Astrocyte (in vitro differentiated cells and primary cell): ENCODE results near the gene PDGFA. TPM values are rescaled to one million over a fixed set of nuclear protein-coding genes. Genes with fewer than 3 reads are reported as not detected.

ENCODE experiments used
- DNase-seq: peaks from one replicate; pipeline ENCODE4 v3.0.0-alpha.2; 2010; ENCODE audit warnings: low read depth
- FAIRE-seq: peaks from 2 replicates; lab custom pipeline; 2011; peaks lifted over from hg19 to GRCh38; lab: Jason Lieb, UNC
- H2AFZ ChIP-seq: 2 replicates; pipeline ENCODE4 v1.6.0; 2012; ENCODE audit warnings: low read depth, low read length, inconsistent platforms
- H3K27ac ChIP-seq: 2 replicates; pipeline ENCODE4 v1.5.1; 2011; ENCODE audit warnings: low read depth, low read length, inconsistent platforms
- H3K27me3 ChIP-seq: 2 replicates; pipeline ENCODE4 v1.6.0; 2011; ENCODE audit warnings: low read length, inconsistent platforms; ENCODE audit not compliant: insufficient read depth
- H3K36me3 ChIP-seq: 2 replicates; pipeline ENCODE4 v1.5.1; 2011; ENCODE audit warnings: low read length, inconsistent platforms; ENCODE audit not compliant: insufficient read depth
- H3K4me1 ChIP-seq: 2 replicates; pipeline ENCODE4 v1.5.1; 2011; ENCODE audit warnings: low read length, inconsistent platforms; ENCODE audit not compliant: insufficient read depth
- H3K4me2 ChIP-seq: 2 replicates; pipeline ENCODE4 v1.6.0; 2012; ENCODE audit warnings: low read length, inconsistent platforms
- H3K4me3 ChIP-seq: 2 replicates; pipeline ENCODE4 v1.5.1; 2011; ENCODE audit warnings: low read depth, mild to moderate bottlenecking, low read length, inconsistent platforms; ENCODE audit not compliant: insufficient read depth
- H3K79me2 ChIP-seq: 2 replicates; pipeline ENCODE4 v1.6.0; 2012; ENCODE audit warnings: mild to moderate bottlenecking, low read length, inconsistent platforms; ENCODE audit not compliant: insufficient read depth
- H3K9ac ChIP-seq: 2 replicates; pipeline ENCODE4 v1.6.0; 2012; ENCODE audit warnings: mild to moderate bottlenecking, low read length, inconsistent platforms
- H3K9me3 ChIP-seq: 2 replicates; pipeline ENCODE4 v1.5.1; 2012; ENCODE audit warnings: low read depth, mild to moderate bottlenecking, low read length, inconsistent platforms; ENCODE audit not compliant: insufficient read depth
- H4K20me1 ChIP-seq: 2 replicates; pipeline ENCODE4 v1.6.0; 2012; ENCODE audit warnings: low read length, inconsistent platforms; ENCODE audit not compliant: insufficient read depth
- H3K27ac Mint-ChIP-seq: one replicate; pipeline ENCODE4 v1.8.0; 2021; ENCODE audit warnings: mild to moderate bottlenecking, mixed read lengths; ENCODE audit not compliant: unreplicated experiment
- H3K27me3 Mint-ChIP-seq: one replicate; pipeline ENCODE4 v1.8.0; 2021; ENCODE audit warnings: low read depth, mixed read lengths; ENCODE audit not compliant: unreplicated experiment
- H3K36me3 Mint-ChIP-seq: one replicate; pipeline ENCODE4 v1.8.0; 2021; ENCODE audit warnings: low read depth, mixed read lengths; ENCODE audit not compliant: unreplicated experiment
- H3K4me1 Mint-ChIP-seq: one replicate; pipeline ENCODE4 v1.8.0; 2021; ENCODE audit warnings: low read depth, mixed read lengths; ENCODE audit not compliant: unreplicated experiment
- H3K4me3 Mint-ChIP-seq: one replicate; pipeline ENCODE4 v1.8.0; 2021; ENCODE audit warnings: mild to moderate bottlenecking, moderate library complexity, mixed read lengths; ENCODE audit not compliant: unreplicated experiment
- H3K9me3 Mint-ChIP-seq: one replicate; pipeline ENCODE4 v1.8.0; 2021; ENCODE audit warnings: mild to moderate bottlenecking, mixed read lengths; ENCODE audit not compliant: unreplicated experiment
- EZH2 ChIP-seq: IDR thresholded peaks from 2 replicates; pipeline ENCODE4 v1.6.1; 2012; ENCODE audit warnings: mild to moderate bottlenecking, low read length, inconsistent platforms; ENCODE audit not compliant: insufficient read depth
- total RNA-seq: library from RNA; stranded (reverse); gene quantifications from 2 replicates; pipeline ENCODE4 v1.2.1, GENCODE V29; 2021
- TF ChIP-seq, protein P1 (sequence below): IDR thresholded peaks from 2 replicates; pipeline ENCODE4 v1.5.1; 2011; ENCODE audit warnings: low read depth, mild to moderate bottlenecking, inconsistent platforms, low read length, moderate library complexity; ENCODE audit not compliant: insufficient read depth

The PDGFA gene
- total RNA-seq, 1 donor from 2014 or later, result 47.1 TPM

GRCh38 chr7:567305-567883 lies 47.7 kb upstream of the PDGFA start:
- Histone ChIP-seq H3K4me3 (no peak overlapping the region), H3K4me1 (no peaks in the 10 kb centered on the region), H4K20me1 (peaks cover 5% of the 10 kb centered on the region), H3K9ac (no peak overlapping the region), H3K36me3 (no peaks in the 10 kb centered on the region), H3K9me3 (no peaks in the 10 kb centered on the region), H3K27ac (no peak overlapping the region), H3K4me2 (no peak overlapping the region), H3K79me2 (no peaks in the 10 kb centered on the region), H2AFZ (no peak overlapping the region), H3K27me3 (no peaks in the 10 kb centered on the region)
- H3K4me3 Mint-ChIP-seq, result no peak overlapping the region
- H3K36me3 Mint-ChIP-seq, result peaks cover 3% of the 10 kb centered on the region
- peaks cover 4% of the 10 kb centered on the region for H3K4me1 Mint-ChIP-seq
- DNase-seq (no peak), FAIRE-seq (no peak)
- TF ChIP-seq, protein P1, sequence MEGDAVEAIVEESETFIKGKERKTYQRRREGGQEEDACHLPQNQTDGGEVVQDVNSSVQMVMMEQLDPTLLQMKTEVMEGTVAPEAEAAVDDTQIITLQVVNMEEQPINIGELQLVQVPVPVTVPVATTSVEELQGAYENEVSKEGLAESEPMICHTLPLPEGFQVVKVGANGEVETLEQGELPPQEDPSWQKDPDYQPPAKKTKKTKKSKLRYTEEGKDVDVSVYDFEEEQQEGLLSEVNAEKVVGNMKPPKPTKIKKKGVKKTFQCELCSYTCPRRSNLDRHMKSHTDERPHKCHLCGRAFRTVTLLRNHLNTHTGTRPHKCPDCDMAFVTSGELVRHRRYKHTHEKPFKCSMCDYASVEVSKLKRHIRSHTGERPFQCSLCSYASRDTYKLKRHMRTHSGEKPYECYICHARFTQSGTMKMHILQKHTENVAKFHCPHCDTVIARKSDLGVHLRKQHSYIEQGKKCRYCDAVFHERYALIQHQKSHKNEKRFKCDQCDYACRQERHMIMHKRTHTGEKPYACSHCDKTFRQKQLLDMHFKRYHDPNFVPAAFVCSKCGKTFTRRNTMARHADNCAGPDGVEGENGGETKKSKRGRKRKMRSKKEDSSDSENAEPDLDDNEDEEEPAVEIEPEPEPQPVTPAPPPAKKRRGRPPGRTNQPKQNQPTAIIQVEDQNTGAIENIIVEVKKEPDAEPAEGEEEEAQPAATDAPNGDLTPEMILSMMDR, result no peak
- TF ChIP-seq EZH2, result no peak
- H3K27me3 Mint-ChIP-seq, result peaks cover 5% of the 10 kb centered on the region
- no peaks in the 10 kb centered on the region for H3K9me3 Mint-ChIP-seq
- no peak overlapping the region for H3K27ac Mint-ChIP-seq

GRCh38 chr7:566100-566499 lies 46.5 kb upstream of the PDGFA start:
- no peaks in the 10 kb centered on the region for H3K9me3 ChIP-seq
- no peak for FAIRE-seq
- no peak overlapping the region for H2AFZ ChIP-seq
- Mint-ChIP-seq H3K4me1 (peaks cover 6% of the 10 kb centered on the region), H3K9me3 (no peaks in the 10 kb centered on the region), H3K27me3 (peaks cover 5% of the 10 kb centered on the region), H3K4me3 (no peak overlapping the region), H3K36me3 (peaks cover 3% of the 10 kb centered on the region), H3K27ac (no peak overlapping the region)
- H3K79me2 ChIP-seq, result no peaks in the 10 kb centered on the region
- H3K4me1 ChIP-seq, result no peaks in the 10 kb centered on the region
- peaks cover 5% of the 10 kb centered on the region for H4K20me1 ChIP-seq
- H3K4me2 ChIP-seq, result no peak overlapping the region
- TF ChIP-seq EZH2, result no peak
- TF ChIP-seq, protein P1, result no peak
- no peak overlapping the region for H3K4me3 ChIP-seq
- H3K9ac ChIP-seq, result no peak overlapping the region
- H3K36me3 ChIP-seq, result no peaks in the 10 kb centered on the region
- no peak overlapping the region for H3K27ac ChIP-seq
- no peaks in the 10 kb centered on the region for H3K27me3 ChIP-seq
- no peak for DNase-seq

DNA sequence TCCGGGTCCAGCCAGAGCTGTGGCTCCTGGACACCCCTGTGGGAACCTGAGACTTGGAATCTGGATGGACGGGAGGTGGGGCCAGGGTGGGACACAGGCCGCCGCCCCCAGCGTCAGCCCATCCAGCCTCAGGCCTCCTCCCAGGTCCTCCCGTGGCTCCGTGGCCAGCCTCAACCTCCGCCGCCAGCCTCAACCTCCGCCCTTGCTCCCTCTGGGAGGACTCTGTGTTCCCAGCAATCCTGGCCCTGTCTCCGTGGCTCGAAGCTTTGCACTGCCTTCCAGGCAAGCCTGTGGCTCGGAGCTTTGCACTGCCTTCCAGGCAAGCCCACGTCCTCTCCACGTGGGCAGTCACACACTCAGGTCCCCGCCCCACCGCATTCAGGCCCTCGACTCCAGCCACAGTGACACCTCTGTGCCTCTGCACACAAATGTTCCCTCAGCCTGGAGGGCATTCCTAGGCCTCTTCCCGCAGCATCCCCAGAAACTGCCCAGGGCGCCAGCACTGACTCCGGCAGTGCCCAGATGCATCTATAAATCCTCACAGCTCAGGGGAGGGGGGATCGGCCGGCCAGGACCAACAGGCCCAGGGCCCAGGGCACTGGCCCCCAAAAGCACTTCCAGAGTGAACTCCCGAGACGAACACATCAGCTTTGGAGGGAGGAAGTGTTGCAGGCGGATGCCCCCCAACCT lies 44.7 kb upstream of the PDGFA start:
- FAIRE-seq, result no peak
- H3K27ac Mint-ChIP-seq, result no peak overlapping the region
- H3K27me3 ChIP-seq, result no peaks in the 10 kb centered on the region

More for the DNA sequence above, 44.7 kb upstream of the PDGFA start:
- Histone ChIP-seq H3K79me2 (no peaks in the 10 kb centered on the region), H3K27ac (no peak overlapping the region), H3K36me3 (no peaks in the 10 kb centered on the region), H3K4me2 (no peak overlapping the region), H4K20me1 (peaks cover 5% of the 10 kb centered on the region), H3K9ac (no peak overlapping the region), H3K9me3 (no peaks in the 10 kb centered on the region), H3K4me1 (no peaks in the 10 kb centered on the region), H3K4me3 (no peak overlapping the region), H2AFZ (no peak overlapping the region)
- TF ChIP-seq EZH2, result no peak
- TF ChIP-seq, protein P1, result no peak
- Mint-ChIP-seq H3K27me3 (peaks cover 11% of the 10 kb centered on the region), H3K9me3 (no peaks in the 10 kb centered on the region), H3K36me3 (peaks cover 3% of the 10 kb centered on the region), H3K4me1 (peaks cover 6% of the 10 kb centered on the region), H3K4me3 (no peak overlapping the region)
- no peak for DNase-seq
